CD4-positive, alpha-beta T cell treated with Interleukin-21 for 1 hour (primary cell): ENCODE measurements around the gene GTPBP1.

ENCODE experiments used
- DNase-seq: peaks from one replicate; pipeline ENCODE4 v3.0.0-alpha.2; 2020

GTPBP1 gene

DNA sequence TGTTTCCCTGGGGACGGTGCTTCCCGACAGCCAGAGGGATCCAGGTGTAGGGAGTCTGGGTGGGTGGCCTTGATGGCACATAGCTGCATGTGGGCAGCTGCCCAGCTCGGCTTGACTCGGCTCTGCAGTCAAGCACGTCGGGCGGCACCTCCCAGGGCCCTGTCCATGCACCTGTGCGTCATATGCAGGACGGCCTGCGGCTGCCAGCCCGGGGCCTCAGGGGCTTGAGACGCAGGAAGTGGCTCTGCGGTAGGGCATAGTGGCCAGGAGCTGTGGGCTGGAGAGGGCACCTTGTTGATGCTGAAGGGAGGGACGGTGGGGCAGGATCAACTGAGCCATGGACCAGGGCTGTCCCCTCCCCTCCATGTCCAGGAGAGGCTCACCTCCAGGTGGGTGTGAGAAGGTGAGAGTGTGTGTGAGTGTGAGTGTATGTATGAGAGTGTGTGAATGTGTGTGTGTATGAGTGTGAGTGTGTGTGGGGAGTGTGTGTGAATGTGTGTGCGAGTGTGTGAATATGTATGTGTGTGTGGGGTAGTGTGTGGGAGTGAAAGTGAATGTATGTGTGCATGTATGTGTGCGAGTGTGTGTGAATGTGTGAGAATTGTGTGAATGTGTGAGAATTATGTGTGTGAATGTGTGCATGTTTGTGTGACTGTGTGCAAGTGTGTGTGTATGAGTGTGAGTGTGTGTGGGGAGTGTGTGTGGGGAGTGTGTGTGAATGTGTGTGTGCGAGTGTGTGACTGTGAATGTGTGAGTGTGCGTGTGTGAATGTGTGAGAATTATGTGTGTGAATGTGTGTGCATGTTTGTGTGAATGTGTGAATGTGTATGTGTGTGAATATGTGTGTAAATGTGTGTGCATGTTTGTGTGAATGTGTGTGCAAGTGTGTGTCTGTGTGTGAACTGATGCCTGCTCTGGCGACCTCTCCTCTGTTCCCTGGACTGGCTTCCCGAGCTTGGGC is 55.7 kb downstream of the GTPBP1 start:
- no peak for DNase-seq

DNA sequence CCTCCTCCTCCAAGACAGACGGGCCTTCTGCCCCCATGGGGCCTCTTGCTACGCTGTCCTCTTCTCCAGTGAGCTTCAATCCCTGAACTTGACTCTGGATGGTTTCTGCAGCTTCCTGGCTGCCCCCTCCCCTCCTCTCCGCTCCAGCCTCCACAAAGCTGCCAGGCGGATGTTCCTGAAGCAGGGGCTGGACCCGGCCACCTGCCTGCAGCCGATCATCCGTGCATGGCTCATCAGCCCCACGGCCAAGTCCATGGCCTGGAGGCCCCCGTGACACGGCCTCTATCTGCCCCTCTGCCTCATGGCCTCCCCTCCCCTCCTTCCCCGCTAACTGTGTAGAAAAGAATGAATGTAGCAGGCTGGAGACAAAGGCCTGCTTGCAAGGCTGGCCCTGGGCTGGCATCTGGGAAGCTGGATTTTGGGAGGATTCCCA is 56.8 kb downstream of the GTPBP1 start:
- no peak for DNase-seq

DNA sequence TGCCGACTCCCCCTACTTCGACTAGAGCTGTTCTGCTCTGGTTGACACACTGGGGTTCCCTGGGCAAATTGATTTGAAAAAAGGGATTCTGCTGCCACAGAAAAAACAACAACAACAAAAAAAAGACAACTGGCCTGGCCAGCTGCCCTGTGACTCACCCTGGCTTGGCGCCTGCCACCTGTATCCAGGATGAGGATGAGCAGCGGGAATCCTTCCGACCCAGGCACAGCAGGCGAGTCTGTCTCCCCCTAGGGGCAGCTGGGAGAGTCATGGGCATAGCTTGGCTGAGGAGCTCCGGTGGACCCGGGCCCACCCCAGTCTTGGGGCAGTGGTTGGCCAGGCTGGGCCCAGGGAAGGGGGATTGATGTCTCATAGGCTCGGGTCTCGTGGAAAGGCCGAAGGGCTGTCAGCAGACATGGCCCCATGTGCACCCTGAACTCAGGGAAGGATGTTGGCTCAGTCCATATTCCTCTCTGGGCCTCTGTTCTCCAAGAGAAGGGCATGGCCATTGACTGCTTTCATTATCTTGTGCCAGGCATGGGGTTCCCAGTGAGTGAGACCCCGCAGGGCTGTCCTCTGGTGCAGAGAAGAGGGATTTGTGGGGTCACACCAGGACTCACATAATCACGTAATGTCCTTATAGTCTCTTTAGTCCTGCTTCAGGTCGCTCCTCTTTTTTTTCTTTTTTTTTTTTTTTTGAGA is 60.5 kb downstream of the GTPBP1 start:
- DNase-seq = peak; percentile 60

DNA sequence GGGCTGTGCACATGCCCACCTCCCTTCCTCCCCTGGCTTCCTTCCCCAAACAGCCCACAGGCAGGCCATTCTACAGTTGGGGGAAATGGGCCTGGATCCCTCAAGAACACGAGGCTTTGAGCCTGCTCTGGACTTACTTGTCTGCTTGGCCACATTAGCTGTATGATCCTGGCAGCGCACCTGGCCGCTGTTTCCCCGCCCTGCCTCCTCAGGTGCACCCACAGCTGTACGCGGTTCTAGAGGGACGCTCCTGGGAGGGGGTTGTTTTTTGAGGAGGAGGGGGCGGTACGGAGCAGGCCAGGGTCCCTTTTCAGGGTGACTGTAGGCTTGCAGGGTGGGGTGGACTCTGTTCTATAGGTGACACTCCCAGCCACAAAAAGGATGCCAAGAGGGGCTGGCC is 61.6 kb downstream of the GTPBP1 start:
- DNase-seq = no peak

DNA sequence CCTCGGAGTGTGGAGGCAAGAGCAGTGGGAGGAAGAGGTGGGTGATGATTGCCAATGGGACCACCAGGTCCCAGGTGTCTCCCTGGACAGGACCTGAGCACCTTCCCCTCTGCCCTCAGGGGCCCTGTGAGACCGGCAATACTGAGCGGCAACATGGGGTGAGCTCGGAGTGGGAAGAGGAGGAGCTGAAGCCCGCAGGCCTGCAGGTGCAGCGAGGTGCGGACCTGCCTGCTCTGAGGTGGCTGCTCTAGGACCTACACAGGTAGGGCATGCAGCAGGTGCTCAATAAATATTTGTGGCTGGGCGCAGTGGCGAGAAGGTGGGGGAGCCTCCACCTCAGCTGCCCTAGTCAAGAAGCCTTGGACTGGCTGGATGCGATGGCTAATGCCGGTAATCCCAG is 62.3 kb downstream of the GTPBP1 start:
- DNase-seq = no peak

DNA sequence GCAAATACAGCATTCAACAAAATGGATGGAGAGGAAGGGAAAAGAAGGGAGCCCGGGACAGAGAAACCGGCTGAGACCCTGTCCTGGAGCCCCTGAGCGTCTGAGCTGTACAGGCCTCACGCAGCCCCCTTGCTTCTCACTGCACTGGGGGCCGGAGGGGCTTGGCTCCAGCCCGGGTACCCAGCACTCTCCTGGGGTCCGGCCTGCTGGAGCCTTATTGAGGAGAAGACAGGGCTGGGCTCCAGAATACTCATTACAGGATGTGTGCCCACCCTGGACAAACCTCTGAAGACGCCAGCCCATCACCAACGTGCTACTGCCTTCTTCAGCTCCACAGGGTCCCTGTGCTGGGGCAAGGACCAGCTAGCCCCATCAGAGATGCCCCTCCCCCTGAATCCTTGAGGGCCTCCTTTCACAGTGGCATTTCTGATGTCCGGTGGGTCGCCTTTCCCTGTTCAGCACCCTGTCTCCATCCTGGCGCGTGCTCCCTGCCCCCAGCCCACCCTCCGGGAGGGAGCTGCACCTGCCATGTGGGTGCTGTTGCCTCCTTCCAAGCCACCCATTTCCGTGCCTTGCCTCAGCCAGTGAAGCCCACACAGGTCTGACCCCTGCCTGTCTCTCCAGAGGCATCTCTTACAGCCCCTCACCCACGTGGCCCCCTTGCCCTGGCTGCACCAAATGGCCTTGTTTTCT is 64.7 kb downstream of the GTPBP1 start:
- no peak for DNase-seq

DNA sequence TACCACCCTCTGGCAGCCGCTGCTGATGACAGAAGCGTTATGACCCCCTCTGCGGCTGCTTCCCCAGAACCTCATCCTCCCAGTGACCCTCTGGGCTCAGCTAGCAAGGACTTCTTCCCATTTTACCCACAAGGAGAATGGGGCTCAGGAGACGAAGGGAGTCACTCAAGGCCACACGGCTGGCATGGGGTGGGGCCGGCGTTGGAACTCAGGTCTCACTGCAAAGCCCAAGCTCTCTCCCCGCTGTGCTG is 66.8 kb downstream of the GTPBP1 start:
- DNase-seq = no peak

DNA sequence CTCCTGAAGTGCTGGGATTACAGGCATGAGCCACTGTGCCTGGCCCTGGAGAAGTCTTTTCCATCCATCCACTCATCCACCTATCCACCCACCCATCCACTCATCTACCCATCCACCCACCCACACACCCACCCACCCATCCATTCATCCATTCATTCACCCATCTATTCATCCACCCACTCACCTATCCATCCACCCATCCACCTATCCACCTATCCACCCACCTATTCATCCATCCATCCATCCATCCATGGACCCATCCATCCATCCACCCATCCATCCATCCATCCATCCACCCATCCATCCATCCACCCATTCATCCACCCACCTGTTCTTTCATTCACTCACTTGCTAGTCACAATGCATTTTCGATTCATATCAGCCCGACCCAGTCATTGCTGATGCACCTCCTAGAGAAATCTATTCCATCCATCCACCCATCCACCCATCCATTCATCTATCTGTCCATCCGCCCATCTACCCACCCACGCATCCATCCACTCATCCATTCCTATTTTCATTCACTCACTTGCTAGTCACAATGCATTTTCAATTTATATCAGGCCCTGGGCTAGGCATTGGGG is 67.7 kb downstream of the GTPBP1 start:
- no peak for DNase-seq

DNA sequence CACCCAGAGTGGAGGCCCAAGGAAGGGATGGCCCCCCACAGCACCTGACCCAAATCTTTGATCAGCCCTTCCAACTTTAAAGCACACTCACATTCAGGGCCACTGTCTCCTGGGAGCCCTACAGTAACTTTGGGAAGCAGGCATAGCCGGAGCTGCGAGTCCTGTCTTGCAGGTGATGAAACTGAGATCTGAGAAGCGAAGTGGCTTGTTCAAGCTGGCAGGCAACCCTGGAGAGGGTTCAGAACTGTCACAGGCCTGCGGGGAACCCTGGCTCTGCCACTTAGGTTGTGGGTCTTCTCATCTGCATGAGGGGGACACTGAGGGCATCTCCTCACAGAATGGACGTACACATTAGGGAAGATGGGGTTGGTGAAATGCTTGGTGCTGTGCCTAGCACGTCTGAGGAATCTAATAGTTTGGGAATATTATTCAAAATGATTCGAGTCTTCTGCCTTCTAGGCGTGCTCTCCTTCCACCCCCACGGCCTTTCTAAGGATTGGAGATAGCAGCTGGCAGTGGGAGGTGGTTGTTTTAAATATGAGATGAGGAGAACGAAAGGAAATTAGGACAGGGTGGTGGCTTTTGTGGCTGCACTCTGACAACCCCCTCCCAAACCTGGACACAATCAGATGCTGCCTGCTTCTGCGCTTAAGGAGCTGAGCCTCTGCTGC is 68.9 kb downstream of the GTPBP1 start:
- DNase-seq = no peak

DNA sequence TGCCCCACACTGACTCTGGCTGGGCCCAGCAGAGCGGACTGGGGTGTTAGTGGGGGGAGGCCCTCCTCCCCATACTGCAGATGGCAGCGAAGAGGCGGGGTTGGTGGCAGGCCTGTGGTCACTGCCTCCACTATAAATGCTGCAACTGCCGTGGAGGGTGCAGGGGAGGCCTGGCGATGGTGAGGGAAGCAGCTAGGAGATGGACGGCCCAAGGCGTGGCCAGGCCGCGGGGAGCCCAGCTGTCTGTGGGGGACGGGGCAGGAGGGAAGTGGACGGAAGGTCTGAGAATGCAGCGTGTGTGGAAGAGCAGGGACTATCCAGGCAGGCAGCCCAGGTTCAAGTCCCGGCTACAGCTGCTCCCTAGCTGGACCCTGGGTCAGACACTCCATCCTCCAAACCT is 69.9 kb downstream of the GTPBP1 start:
- no peak for DNase-seq

DNA sequence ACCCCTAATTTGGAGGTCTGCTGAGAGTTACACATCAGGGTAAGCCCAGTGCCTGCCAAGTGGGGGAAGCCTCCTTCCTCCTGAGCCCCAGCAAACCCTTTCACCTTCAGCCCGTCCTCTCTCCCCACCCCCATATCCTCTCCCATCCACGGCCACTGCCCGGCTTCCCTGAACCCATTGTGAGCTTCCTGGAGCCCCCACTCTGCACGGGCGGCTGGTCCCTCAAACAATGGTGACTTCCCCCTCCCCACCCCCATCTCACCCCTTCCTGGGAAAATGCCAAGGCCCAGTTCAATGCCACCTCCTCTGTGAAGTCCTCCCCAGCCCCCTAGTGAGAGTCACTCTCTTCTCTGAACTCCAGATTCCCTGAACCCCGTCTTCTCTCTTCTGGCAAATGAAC is 70.3 kb downstream of the GTPBP1 start:
- DNase-seq = no peak

DNA sequence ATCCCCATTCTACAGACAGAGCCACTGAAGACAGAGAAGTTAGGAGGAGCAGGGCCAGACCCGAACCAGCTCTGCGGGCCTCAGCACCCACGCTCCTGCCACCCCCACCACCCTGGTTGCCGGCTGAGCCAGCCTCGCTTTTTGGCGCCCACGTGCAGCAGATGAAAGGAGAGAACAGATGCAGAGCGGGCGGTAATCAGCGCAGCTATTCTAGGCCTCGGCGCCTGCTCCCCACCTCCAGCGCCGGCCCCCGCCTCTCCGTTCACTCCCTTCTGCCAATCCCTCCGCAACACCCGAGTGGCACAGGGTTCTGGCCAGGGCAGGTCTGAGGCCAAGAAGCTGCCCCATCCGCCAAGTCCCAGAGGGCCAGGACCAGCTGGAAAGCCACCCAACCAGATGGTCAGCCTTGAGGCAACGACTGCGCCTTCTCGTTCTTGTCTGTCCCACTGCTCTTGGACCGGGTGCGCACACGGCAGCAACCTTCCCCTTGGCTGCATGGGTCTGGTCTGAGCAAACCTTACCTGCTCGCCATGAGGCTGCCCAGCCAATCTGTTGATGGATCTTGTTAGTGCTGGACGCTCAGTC is 71.4 kb downstream of the GTPBP1 start:
- no peak for DNase-seq

DNA sequence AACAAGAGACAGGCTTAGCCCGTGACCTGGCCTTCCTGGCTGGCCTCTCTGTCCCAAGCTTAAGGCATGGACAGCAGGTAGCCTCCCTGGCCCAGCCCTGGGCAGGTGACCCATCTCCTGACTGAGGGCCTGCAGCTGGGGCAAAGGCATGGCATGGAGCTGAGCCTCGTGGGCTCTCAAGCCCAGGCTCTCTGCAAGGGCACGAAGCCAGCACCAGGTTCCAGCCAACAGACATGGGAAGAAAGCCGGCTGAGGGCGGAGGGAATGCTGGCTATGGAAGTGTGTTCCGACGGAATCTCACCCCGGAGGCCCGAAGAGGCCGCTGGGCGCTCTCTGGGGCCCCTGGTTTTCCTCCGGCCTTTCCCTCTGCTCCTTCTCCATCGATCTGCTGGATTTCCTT is 75.3 kb downstream of the GTPBP1 start:
- no peak for DNase-seq

DNA sequence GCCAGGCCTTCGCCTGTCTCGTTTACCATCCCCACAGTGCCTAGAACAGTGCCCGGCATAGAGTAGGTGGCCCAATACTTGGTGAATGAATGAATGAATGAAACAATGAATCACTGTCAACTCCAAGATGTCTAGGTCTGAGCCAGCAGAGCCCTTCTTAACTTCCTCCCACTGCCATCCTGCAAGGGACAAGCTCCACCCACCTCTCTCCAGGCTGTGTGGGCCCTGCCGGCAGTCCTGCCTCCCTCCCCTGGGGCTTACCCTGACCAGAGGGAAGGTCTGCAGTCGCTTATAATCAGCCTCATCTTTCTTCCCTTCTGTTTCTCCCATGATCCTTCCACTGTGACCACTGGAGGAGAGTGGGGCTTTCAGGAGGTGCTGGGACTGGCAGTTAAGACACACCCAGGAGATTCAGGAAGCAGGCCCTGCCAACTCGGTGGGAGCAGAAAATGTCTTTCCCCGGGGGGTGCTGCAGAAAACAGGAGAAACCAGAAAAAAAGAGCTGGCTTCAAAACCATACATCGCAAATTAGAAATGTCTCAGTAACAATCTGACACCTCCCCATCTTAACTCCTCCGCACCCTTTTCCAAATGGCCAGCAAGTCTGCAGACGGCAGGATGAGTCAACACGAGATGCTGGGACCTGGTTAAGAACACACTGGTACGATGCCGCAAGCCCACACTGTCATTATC is 76.8 kb downstream of the GTPBP1 start:
- DNase-seq = no peak
